NCI-H187 treated with DMSO at 0.1 percent for 48 hours (cell line): ENCODE results near the gene LIPC.

Source experiments
- DNase-seq: peaks from one replicate; lab custom pipeline; 2025; lab: John Stamatoyannopoulos, UW

The LIPC gene

DNA sequence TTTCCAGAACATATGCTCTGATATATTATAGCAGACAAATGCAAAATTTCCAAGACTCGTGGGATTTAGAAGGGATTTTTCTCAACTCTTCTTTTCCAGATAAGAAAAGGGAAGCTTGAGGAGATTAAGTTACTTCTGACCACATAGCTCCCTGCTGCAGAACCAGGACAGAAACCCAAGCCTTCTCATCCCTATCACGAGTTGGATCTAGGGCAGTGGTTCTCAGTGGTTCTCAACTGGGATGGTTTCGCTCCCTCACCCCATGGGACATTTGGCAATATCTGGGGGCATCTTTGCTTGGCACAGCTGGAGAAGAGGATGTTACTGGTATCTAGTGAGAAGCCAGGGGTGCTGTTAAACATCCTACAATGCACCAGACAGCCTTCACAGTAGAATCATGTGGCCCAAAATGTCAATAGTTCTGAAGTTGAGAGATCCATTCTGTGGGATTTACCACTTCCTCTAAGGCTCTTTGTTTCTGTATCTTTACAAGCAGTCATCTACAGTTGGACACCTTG lies 64.2 kb downstream of the LIPC start:
- no peak for DNase-seq

DNA sequence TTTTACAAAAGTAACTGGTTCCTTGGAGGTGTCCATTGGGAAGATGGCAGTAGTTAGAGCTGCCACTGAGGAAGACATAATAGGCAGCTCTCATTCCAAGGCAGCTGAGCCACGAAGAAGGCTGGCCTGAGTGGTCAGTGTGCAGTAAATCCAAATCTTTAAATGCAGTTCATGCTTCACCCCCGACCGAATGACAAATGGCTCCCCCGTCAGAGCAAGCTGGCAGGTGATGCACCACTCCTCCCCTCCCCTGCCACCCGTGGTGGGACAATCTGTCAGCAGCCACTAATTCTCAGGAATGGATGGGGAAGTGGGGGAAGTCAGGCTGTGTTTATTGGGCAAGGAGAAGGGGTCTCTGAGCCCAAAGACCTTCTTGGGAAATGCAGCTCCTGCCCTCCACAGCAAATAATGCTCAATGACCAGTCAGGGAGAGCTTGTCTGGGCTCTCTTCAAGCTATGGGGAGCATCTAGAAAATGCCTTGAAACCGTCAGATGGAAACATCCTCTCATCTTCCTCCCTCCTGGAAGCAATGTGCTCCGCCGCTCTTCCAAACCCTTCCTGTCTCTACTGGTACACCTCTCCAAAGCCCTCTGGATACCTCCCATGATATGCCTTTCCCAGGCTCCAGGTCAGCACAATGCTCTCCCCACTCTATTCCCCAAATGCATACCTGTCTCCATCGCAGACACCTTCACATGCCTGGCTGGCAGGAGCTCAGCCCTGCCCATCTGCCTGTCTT lies 65.4 kb downstream of the LIPC start:
- DNase-seq: no peak

DNA sequence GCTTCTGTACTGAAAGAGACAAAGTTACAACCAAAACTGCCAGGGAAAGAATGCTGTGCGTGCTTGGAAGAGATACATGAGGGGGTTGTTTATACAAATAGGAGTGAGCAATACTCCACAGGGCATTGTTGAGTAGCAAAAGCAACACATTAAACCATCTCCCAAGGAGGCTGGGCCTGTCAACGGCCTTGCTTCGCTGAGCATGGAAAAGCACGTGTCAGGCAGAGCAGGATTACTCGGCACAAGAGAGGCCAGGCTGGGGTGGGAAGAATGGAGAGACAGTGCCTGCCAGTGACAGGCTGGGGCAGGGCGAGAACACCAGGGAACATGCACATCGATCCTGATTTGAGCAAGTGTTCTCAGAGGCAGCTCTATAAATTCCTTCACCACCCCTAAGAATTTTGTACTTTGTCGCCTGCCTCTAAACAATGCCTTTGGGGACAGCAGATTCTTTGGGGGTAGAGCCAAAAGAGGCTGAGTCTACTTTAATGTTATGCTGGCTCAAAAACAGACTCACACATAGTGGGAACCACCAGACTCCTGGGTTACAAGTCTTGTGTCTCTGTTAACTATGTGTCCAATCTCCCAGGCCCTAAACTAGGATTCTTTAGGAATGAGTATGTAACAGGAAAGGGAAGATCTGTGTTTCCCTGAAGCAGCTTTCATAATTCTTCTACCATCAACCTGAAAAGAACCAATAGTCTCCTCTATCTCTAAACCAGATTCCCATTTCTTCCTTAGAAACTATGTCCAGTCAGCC lies 67.2 kb downstream of the LIPC start:
- DNase-seq: no peak

DNA sequence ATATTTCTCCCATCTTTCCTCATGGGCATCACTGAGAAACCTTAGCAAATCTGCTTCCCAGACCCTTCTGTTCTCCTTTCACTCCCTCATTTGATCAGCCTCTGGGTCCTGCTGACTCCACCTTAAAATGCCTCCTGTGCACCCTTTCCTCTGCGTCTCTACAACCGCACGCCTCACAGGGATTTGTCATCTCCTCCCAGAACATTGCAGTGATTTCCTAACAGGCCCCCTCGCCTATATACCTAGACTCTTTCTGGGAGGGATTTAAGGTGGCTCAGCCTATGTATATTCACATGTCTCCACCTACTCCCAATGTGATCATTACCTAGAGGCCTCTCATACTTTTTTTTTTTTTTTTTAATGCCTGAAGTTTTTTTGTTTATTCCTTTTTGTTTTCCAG lies 69.2 kb downstream of the LIPC start:
- DNase-seq: no peak

DNA sequence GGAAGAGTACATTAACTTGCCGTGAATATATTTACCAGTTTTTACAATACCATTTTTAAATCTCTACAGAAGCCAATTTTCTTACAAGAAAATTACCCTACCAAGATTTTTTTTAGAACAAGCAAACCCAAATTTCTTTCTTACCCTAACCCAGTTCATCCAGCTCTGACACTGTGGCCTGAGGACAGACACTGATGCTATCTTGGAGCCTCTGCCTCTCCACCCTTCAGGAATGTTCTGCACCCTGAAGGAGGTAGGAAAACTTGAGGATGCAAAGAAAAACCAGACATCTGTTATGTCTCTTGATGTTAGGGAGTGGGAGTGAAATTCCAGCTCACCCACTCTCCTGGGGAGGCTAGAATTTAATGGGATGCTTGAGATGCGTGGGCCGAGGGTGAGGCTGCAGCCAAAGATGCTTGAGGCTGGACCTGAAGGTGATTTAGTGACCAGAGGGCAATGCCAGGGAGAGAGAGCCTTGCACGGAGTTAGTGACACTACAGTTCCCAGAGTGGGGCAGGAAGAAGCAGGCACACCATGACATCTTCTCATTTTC lies 69.9 kb downstream of the LIPC start:
- no peak for DNase-seq

DNA sequence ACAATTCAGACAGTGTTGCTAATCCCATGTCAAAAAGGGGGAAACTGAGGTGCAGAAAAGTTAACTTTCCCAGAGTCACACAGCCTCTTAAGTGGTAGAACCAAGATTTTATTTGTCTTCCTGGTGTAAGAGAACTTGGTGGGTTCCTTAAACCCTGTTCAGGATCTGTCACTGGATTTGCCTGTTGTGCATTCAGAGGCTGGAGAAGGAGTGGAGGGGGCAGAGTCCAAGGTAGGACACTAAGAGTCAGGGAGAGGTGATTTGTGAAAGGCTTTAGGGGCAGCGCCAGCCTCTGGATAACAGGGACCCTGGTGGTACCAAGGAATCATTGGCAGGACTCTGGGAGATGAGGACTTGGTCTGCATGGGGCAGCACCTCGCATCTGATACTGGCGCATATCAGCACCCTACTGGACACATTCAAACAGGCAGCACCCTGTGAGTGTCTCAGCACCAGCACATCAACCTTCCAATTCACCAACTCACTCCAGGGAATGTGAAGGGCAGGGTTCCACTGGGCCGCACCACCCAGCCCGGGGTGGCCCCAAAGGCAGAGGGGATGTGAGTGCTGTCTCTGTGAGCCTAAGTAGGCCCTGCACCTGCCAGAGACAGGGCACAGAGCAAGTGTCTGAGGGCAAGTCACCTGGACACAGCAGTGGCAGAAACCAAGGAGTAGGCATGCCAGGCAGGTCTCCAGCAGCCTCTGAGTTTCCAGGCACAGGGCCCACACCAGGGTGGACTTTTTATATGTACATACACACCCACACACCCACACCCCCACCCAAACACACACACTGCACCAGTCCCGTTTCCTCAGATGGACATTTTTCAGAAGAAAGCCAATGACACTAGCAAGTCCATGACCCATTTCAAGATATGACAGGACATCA lies 71.6 kb downstream of the LIPC start:
- no peak for DNase-seq

GRCh38 chr15:58504674-58505234 lies 73.0 kb downstream of the LIPC start:
- no peak for DNase-seq

GRCh38 chr15:58505581-58505980 lies 73.8 kb downstream of the LIPC start:
- no peak for DNase-seq

DNA sequence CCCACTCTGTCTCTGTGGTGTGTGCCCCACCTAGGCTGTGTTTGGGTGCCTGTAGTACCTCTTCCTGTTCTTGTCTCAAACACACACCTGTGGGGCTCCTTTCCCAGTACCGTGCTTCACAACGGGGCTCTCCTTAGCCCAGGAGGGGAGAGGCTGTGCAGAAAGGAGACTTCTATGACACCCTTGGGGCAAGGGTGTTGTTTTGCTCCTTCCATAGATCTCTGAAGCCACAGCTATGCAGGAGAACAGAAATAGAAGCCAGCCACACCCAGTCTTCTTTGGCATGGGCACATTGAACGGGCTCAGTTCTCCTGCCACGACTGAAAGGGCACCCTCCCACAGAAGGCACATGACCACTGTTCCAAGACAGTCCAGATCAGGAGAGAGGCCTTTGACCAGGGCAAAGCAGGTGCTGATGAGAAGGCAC lies 74.3 kb downstream of the LIPC start:
- no peak for DNase-seq

- no peak for DNase-seq
Observed at GRCh38 chr15:58506783-58507668, 75.2 kb downstream of the LIPC start.

DNA sequence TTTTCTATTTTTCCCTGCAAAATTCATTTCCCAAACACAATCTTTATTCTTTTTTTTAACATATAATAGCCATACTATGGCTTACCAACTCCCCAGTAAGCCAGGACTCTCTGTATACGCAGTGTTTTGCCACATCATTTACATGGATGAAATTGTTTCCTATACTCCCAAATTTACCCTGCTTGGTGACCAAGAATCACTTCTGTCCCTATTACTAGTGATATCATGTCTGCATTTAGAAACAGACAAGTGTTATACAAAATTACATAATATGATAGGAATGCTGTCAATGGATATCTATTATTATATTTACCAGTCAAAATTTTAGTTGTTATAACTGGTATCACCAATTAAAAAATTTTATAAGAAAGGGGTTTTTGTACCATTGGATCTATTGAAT lies 77.8 kb downstream of the LIPC start:
- no peak for DNase-seq

DNA sequence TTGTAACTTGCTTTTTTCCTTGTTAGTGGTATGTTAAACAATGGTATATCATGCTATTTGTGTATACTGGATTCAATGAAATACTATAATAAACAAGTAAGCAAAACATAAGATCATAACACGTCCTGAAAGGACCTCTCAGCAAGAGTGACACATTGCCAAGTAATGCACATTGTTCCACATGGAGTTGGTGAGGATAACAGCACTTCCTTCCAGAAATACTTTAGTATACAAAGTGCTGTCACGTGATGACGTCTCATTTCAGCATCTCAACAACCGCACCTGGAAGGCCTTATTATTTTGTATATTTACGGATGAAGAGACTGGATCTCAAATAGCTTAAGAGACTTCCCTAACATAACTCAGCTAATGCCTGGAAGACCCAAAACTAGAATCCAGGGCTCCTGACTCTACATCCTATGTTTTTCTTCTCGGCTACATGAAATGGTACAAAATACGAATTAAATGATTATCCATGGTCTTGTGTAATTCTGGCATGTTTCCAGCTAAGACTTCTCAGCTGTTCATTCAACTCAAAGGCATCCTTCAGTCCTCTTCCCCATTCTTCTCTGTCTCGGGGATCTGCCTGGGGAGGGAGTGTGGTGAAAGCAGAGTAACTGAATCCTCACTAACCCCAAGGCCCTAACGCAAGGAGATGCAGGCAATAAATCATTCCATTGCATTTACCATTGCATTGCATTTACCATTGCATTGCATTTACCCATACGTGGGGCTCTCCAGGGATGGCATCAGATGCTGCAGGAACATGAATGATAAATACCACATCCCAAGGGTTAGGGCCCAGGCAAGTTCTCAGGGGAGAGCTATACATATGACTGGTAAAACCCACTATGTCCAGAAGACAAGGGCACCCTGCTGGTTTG lies 79.2 kb downstream of the LIPC start:
- DNase-seq: no peak

- DNase-seq: no peak
Observed at GRCh38 chr15:58511599-58511987, 79.8 kb downstream of the LIPC start.

GRCh38 chr15:58512522-58512921 lies 80.7 kb downstream of the LIPC start:
- DNase-seq: no peak

DNA sequence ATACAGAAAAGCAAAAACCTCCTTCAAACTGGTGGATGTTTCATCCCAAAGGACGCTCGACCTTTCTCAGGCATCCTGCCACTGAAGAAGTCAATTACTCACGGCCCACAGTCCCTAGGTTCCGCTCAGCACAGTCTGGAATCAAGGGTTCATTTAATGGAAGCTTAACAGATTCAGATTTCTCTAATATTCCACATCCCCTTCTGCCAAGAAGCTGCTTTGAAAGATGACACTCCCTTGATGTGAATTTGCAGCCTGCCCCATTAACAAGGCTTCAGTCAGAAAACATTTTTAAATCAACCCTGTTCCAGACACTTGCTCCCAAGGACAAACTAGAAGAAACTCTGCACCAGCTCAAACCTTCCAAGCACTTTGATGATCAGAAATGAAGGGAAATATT lies 81.2 kb downstream of the LIPC start:
- no peak for DNase-seq

GRCh38 chr15:58513726-58514336 lies 82.0 kb downstream of the LIPC start:
- DNase-seq: no peak

DNA sequence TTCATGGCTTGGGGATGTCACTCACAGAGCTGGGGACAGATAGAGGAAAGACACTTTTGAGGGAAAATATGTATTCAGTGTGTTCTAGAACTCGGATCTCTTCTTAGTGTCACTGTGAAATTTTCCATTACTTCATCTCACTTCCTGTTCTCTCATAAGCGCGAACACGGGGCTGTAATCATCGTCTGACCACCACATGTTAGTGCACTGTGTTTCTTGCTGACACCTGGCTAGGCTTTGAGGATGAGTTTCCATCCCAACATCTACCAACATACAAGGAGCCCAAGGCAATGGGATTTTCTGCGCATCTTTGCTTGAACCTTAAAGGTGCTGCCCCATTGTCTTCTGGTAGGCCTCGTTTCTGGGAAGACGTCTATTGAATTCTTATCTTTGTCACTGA lies 84.0 kb downstream of the LIPC start:
- DNase-seq: no peak

GRCh38 chr15:58517252-58517681 lies 85.5 kb downstream of the LIPC start:
- DNase-seq: no peak
